Measurements from ENCODE around the gene IL4I1.

IL4I1 gene

DNA sequence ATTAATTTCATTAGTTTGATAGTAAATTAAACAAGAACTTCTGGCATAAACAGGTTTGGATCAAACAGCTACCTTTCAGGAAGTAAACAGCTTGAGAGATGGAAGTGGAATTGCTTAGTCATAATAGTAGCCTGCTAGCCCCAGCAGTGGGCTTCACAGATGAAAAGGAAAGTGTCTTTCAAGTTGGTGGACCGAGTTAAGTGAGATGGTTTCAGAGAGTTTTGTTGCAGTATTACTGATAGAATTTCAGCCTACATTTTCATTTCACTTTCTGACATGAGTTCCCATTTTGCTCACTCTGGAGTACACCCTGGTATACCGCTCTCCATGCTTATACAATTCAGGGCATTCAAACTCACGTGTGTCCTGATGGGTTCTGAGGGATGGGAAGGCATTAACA, 47.7 kb downstream of the IL4I1 start:
- no peak for DNase-seq

DNA sequence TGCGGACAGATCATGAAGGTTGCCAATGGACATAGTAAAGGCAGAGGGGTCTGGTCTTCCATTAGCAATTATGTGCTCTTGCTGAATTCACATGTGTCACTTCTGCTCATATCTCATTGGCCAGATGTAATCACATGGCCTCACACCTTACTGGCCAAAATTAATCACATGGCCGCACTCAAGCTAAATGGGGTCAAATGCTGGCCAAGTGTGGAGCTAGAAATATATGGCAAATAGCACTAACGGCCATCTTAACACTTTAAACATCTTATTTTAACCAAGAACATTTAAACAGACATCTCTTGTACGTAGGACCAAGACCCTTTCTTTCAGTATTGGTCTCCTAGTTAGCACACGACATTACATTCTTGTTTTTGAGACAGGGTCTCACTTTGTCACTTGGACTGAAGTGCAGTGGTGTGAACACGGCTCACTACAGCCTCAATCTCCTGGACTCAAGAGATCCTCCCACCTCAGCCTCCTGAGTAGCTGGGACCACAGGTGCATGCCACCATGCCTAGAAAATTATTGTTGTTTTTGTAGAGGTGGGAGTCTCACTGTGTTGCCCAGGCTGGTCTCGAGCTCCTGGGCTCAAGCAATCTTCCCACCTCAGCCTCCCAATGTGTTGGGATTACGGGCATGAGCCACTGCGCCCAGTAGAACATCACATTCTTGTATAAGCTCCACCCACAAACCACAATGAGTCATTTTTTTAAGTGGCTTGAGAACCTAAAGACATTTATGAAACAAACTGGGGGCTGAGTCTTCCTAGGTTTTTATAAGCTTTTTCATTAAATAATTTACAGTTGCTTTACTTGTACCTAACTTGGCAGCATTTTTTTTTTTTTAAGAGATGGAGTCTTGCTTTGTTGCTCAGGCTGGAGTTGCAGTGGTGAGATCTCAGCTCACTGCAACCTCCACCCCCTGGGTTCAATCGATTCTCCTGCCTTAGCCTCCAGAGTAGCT, 48.7 kb downstream of the IL4I1 start:
- DNase-seq = no peak

DNA sequence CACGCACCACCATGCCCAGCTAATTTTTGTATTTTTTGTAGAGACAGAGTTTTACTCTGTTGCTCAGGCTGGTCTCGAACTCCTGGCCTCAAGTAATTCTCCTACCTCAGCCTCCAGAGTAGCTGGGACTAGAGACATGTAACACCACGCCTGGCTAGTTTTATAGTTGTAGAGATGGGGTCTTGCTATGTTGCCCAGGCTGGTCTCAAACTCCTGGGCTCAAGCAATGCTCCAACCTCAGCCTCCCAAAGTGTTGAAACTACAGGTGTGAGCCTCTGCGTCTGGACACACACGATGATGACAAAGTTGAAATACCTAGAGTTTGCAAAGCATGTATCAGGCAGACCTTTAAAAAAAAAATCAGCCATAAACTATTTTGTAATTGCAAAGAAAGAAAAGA, 50.3 kb downstream of the IL4I1 start:
- no peak for DNase-seq

DNA sequence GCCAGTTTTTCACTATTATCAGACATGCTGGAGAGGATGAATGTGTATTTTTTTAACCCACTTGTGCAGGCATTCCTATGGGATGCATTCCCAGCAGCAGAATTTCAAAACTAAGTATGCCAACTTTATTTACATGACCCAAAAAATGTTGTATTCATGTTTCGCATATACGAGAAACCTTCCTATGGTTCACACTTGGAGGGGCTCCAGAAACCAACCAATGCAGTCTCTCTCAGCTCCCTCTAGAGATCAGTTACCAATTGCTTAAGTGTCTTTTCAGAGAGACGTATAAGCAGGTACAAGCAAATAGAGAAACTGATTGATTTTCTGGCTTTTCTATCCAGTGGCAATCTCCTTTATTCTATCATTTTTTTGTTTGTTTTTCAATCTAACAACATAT, 51.3 kb downstream of the IL4I1 start:
- DNase-seq = no peak

DNA sequence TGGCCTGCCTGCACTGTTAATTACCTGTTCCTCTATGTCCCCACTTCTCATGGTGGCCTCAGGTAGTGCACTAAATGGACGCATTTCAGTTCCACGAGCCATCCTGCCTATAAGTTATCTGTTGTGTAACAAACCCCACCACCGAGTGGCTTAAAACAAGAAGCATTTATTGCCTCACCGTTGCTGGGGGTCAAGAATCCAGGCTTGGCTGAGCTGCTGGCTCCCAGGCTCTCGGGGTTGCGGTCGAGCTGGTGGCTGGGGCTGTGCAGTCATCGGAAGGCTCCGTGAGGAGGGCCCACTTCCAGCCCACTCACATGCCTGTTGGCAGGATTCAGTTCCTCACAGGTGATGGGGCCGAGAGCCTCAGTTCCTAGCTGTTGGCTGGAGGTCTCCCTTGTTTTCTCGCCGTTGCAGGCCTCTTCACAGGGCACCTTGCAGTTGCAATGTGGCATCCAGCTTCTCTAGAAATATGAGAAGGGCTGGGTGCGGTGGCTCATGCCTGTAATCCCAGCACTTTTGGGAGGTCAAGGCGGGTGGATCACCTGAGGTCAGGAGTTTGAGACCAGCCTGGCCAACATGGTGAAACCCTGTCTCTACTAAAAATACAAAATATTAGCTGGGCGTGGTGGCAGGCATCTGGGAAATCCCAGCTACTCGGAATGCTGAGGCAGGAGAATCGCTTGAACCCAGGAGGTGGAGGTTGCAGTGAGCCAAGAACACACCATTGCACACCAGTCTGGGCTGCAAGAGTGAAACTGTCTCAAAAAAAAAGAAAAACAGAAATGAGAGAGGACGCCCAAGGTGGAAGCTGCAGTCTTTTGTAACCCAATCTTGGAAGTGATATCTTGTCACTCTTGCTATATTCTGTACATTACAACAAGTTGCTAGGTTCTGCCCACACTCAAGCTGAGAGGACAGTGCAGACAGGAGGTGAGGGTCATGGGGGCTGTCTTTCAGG, 52.3 kb downstream of the IL4I1 start:
- no peak for DNase-seq

DNA sequence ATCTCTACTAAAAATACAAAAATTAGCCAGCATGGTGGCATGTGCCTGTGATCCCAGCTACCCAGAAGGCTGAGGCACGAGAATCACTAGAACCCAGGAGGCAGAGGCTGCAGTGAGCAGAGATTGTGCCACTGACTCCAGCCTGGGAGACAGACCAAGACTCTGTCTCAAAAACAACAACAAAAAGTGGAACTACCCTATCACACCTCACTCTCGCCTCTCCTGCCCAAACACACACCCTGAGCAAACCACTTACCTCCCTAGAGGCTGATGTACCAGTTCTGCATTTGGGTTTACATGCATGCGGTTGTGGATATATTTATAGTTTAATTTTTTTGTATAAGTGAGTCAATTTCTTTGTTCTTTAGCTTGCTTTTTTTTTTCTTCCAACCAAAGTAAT, 53.4 kb downstream of the IL4I1 start:
- no peak for DNase-seq

DNA sequence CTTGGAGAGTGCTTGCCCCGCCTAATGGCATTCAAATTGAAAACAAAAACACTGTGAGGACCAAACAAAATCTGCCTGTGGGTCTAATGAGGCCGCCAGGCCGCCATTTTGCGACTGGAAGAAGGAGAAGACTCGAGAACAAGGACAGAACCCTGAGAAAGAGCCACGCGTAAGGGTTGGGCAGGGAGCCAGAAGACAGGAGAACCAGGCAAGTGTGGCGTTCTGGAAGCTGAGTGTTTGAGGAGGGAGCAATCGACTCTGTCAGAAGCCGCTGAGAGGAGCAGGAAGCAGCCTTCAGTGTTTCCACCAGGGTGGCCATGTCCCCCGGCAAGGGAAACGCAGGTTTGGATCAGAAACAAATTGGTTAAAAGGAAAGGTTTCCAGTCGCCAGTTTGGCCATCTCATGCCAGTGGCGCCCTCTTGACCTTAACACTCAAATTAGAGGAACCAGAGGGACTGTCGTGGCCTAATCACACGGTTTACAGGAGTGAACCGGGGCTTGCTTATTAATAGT, 55.9 kb downstream of the IL4I1 start:
- no peak for DNase-seq

DNA sequence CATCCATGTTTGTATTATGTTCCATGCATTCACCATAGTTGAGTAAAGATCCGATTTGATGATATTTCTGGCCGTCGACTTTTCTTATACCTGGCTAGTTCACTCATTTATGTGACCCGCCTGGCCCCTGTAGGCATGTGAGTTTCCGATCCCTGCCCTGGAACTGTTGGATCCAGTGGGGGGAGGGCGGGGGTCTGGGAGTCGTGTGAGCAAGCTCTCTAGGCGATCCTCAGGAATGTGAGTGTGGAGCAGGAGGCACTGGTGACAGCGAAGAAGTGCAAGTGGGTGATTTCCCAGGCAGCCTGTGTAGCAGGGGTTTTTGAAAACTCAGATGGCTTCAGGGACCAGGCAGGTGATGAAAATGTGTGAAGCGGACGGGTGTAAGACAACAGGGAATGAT, 56.4 kb downstream of the IL4I1 start:
- DNase-seq = no peak

DNA sequence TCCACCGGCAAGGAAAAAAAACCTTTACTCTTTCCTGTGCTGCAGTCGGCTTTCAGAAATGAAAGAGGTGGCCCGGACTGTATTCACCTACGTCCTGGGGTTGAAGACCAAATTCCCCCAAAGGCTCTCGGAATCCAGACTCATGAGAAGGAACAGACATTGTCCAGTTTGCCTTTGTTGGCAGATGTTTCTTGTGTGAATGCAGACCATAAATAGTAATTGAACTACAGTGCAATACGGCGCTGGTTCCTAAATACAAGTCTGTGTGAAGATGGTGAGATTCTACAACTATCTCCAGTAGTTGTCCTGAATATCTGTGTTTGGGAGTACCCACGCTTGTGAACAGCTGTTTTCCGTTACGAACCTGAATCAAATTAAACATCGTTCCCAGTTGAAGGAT, 57.0 kb downstream of the IL4I1 start:
- DNase-seq = no peak

Data from activated CD4-positive, alpha-beta T cell treated with anti-CD3 and anti-CD28 coated beads, Interleukin-2, amount 50 U/mL, for 48 hours (primary cell).